OCI-LY3 (cell line): ENCODE measurements around the gene MCOLN2.
A peak's percentile ranks its signal among the peaks of the same experiment; 100 is the strongest.

Experiments
- H2AFZ ChIP-seq: fragments of 200-600, 300-600 bp; shearing (Covaris generic); 2 replicates; pipeline ENCODE4 v1.6.0; 2014; ENCODE audit warnings: antibody characterized with exemption, low read depth, low read length
- H3K27ac ChIP-seq: fragments of 200-600, 300-600 bp; sonication (generic); 2 replicates; pipeline ENCODE4 v1.5.1; 2014; ENCODE audit warnings: mild to moderate bottlenecking, low read length, moderate library complexity, mixed read lengths
- H3K27me3 ChIP-seq: fragments of 200-600, 300-600 bp; sonication (generic); 2 replicates; pipeline ENCODE4 v1.6.1; 2014; ENCODE audit warnings: low read depth, low read length, mixed read lengths
- H3K36me3 ChIP-seq: fragments of 200-600, 300-600 bp; sonication (generic); replicated peaks from 2 replicates; pipeline ENCODE3; 2014; ENCODE audit warnings: low read depth, low read length, mixed read lengths
- H3K4me1 ChIP-seq: fragments of 300-600, 200-600 bp; sonication (generic); 2 replicates; pipeline ENCODE4 v1.6.1; 2014; ENCODE audit warnings: low read length, mixed read lengths
- H3K4me2 ChIP-seq: fragments of 200-600, 300-600 bp; sonication (generic); 2 replicates; pipeline ENCODE4 v1.6.1; 2014; ENCODE audit warnings: low read length, mixed read lengths
- H3K4me3 ChIP-seq: fragments of 300-600, 200-600 bp; sonication (generic); 2 replicates; pipeline ENCODE4 v1.5.1; 2014; ENCODE audit warnings: antibody characterized with exemption, mild to moderate bottlenecking, low read length, moderate library complexity
- H3K79me2 ChIP-seq: fragments of 300-600, 200-600 bp; shearing (Covaris generic); 2 replicates; pipeline ENCODE4 v1.6.1; 2014; ENCODE audit warnings: mild to moderate bottlenecking, low read length, mixed read lengths
- H3K9ac ChIP-seq: fragments of 300-600, 200-600 bp; shearing (Covaris generic); 2 replicates; pipeline ENCODE4 v1.6.0; 2014; ENCODE audit warnings: mild to moderate bottlenecking, low read length, moderate library complexity
- H3K9me3 ChIP-seq: fragments of 200-600, 300-600 bp; shearing (Covaris generic); 2 replicates; pipeline ENCODE4 v1.6.1; 2014; ENCODE audit warnings: low read length, mixed read lengths; ENCODE audit not compliant: insufficient read depth
- H4K20me1 ChIP-seq: fragments of 200-600, 300-600 bp; sonication (generic); 2 replicates; pipeline ENCODE4 v1.6.1; 2016; ENCODE audit warnings: low read length, mixed read lengths; ENCODE audit not compliant: insufficient read depth
- EZH2phosphoT487 ChIP-seq: fragments of 200-600 bp; shearing (Covaris generic); IDR thresholded peaks from 2 replicates; pipeline ENCODE4 v1.6.1; 2018; ENCODE audit warnings: antibody characterized with exemption, mixed run types, low read depth
- TF ChIP-seq, protein P1 (sequence below): fragments of 200-600, 300-600 bp; sonication (generic); IDR thresholded peaks from 2 replicates; pipeline ENCODE4 v1.5.1; 2014; ENCODE audit warnings: antibody characterized with exemption, low read length, low read depth

MCOLN2 gene

GRCh38 chr1:84985365-84985764 is 11.5 kb downstream of the MCOLN2 start:
- Histone ChIP-seq H3K36me3 (peaks cover 28% of the 10 kb centered on the region), H3K27me3 (no peaks in the 10 kb centered on the region), H3K79me2 (peaks cover 97% of the 10 kb centered on the region), H3K27ac (peak overlapping the region; percentile 28), H3K9ac (no peak overlapping the region), H4K20me1 (peaks cover 70% of the 10 kb centered on the region), H3K4me2 (peak overlapping the region; percentile 24; the same call in 1 of the 2 replicates), H2AFZ (no peak overlapping the region), H3K4me3 (no peak overlapping the region), H3K4me1 (peaks cover 45% of the 10 kb centered on the region), H3K9me3 (no peaks in the 10 kb centered on the region)
- TF ChIP-seq EZH2phosphoT487 = no peak
- TF ChIP-seq, protein P1, sequence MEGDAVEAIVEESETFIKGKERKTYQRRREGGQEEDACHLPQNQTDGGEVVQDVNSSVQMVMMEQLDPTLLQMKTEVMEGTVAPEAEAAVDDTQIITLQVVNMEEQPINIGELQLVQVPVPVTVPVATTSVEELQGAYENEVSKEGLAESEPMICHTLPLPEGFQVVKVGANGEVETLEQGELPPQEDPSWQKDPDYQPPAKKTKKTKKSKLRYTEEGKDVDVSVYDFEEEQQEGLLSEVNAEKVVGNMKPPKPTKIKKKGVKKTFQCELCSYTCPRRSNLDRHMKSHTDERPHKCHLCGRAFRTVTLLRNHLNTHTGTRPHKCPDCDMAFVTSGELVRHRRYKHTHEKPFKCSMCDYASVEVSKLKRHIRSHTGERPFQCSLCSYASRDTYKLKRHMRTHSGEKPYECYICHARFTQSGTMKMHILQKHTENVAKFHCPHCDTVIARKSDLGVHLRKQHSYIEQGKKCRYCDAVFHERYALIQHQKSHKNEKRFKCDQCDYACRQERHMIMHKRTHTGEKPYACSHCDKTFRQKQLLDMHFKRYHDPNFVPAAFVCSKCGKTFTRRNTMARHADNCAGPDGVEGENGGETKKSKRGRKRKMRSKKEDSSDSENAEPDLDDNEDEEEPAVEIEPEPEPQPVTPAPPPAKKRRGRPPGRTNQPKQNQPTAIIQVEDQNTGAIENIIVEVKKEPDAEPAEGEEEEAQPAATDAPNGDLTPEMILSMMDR = no peak

GRCh38 chr1:84982395-84982794 is 14.5 kb downstream of the MCOLN2 start:
- H3K4me3 ChIP-seq = no peak overlapping the region
- peaks cover 24% of the 10 kb centered on the region for H3K36me3 ChIP-seq
- peaks cover 80% of the 10 kb centered on the region for H4K20me1 ChIP-seq
- TF ChIP-seq, protein P1 = no peak
- no peak for TF ChIP-seq EZH2phosphoT487
- no peak overlapping the region for H3K4me2 ChIP-seq
- H2AFZ ChIP-seq = no peak overlapping the region
- H3K9me3 ChIP-seq = no peaks in the 10 kb centered on the region
- peaks cover 26% of the 10 kb centered on the region for H3K4me1 ChIP-seq
- H3K27me3 ChIP-seq = no peaks in the 10 kb centered on the region
- H3K9ac ChIP-seq = no peak overlapping the region
- H3K27ac ChIP-seq = no peak overlapping the region
- peaks cover 97% of the 10 kb centered on the region for H3K79me2 ChIP-seq

DNA sequence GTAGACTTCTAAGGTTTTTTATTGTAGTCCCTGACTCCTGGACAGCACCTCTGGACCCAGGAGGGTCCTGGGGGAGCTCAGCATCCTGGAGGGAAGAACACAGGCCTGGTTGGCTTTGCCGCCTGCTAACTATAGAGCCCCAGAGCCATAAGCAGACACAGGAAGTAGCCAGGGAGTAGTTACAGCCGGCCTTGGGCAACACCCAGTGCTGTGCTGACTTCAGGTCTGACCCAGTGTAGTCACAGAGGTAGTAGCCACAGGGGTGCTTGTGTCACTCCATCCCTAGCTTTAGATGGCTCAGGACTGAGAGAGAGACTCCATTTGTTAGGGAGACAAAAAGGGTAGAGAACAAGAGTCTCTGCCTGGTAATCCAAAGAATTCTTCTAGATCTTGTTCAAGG is 21.9 kb downstream of the MCOLN2 start:
- Histone ChIP-seq H3K9ac (no peak overlapping the region), H4K20me1 (peaks cover 95% of the 10 kb centered on the region), H3K4me1 (peaks cover 64% of the 10 kb centered on the region), H2AFZ (no peak overlapping the region), H3K36me3 (peaks cover 11% of the 10 kb centered on the region), H3K4me3 (no peak overlapping the region), H3K4me2 (no peak overlapping the region), H3K79me2 (peaks cover 97% of the 10 kb centered on the region), H3K27me3 (no peaks in the 10 kb centered on the region), H3K9me3 (no peaks in the 10 kb centered on the region), H3K27ac (no peak overlapping the region)
- TF ChIP-seq, protein P1 = no peak
- no peak for TF ChIP-seq EZH2phosphoT487

GRCh38 chr1:84973498-84974334 is 23.2 kb downstream of the MCOLN2 start:
- H3K4me2 ChIP-seq = peak overlapping the region; percentile 68
- H3K27me3 ChIP-seq = no peaks in the 10 kb centered on the region
- H3K4me1 ChIP-seq = peaks cover 75% of the 10 kb centered on the region
- peaks cover 95% of the 10 kb centered on the region for H3K79me2 ChIP-seq
- H4K20me1 ChIP-seq = peaks cover 92% of the 10 kb centered on the region
- H2AFZ ChIP-seq = no peak overlapping the region
- TF ChIP-seq, protein P1 = peak; percentile 39
- TF ChIP-seq EZH2phosphoT487 = no peak
- no peak overlapping the region for H3K4me3 ChIP-seq
- peaks cover 18% of the 10 kb centered on the region for H3K36me3 ChIP-seq
- no peaks in the 10 kb centered on the region for H3K9me3 ChIP-seq
- peak overlapping the region; percentile 73 for H3K27ac ChIP-seq
- H3K9ac ChIP-seq = no peak overlapping the region
